DMS53 (cell line): ENCODE data around the gene BUB3.

Experiments
- DNase-seq: peaks from one replicate; lab custom pipeline; 2025; lab: John Stamatoyannopoulos, UW

BUB3 gene

GRCh38 chr10:123141791-123142700, 12.2 kb upstream of the BUB3 start:
- DNase-seq: no peak

DNA sequence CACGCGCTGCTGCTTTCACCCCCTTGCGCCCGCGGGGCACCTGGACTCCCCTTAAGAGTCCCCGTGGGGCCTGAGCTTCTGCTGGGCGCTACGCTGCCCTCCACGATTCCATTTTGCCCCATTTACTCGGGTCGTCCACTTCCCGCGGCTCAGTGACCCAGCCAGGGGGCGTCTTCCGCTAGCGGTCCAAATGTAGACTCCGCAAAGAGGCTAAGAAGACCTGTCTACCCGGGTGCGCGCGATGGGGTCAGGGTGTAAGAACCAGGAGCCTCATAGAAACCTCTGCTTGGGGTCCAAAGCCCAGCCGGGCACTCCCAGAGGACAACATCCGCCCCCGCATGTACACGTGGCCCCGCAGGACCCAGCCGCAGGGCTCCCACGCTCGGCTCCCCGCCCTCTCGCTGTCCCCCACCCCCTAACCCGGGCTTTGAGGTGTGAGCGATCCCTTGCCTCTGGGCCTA, 11.5 kb upstream of the BUB3 start:
- DNase-seq: no peak

DNA sequence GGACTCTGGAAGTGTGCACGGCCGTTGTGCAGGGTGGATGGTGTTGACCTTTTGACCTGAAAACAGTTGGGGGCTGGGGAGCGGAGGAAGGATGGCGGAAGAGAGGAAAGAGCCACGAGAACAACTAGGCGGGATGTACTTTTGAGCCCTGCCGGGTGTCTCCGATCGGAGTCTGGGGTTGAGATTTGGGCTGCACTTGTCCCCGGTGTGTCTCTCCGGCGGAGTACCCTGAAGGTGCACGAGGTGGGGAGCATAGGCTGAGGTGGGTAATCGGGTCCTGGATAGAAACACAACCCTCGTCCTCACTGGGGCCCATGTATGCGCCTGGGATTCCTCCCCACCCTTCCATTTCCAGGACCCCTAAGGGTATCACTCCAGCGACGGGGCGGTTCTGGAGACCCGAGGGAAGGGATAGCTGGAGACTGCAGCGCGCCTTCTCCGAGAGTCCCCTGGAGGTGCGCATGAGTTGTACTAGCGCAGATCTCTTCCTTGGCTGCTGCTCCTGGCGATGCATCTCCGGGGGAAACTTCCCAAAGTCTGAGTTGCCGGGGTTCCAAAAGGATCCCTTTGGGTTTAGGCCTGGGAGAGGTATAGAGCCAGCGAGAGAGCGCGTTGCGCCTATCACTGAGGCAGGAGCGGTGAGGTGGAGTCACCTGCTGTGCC, 10.9 kb upstream of the BUB3 start:
- DNase-seq: no peak

- no peak for DNase-seq
Measured at GRCh38 chr10:123143825-123144168, 10.4 kb upstream of the BUB3 start.

GRCh38 chr10:123144697-123145541, 9.3 kb upstream of the BUB3 start:
- DNase-seq: peak; percentile 32

DNA sequence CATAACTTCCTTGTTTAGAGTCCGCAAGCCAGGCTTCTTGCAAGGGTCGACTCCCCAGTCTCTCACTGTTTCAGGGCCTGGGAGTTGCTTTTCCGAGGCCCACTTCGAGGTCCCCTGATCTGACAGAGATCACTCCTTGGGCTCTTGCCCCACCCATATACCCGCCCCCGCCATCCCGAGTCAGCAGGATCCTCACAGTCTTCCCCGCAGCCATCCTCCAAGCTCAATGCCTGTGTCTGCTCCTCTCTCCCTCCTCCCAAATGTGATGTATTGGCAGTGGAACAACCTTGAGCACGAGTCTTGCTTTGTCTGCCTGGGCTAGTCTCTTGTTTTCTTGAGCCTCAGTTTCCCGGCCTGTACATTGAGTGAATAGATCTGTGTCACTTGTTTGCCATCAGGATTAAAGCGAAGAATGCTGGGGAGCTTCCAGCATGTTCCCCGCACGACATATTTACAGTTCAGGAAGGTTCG, 8.6 kb upstream of the BUB3 start:
- no peak for DNase-seq

GRCh38 chr10:123146013-123146893, 7.9 kb upstream of the BUB3 start:
- peak; percentile 53 for DNase-seq

DNA sequence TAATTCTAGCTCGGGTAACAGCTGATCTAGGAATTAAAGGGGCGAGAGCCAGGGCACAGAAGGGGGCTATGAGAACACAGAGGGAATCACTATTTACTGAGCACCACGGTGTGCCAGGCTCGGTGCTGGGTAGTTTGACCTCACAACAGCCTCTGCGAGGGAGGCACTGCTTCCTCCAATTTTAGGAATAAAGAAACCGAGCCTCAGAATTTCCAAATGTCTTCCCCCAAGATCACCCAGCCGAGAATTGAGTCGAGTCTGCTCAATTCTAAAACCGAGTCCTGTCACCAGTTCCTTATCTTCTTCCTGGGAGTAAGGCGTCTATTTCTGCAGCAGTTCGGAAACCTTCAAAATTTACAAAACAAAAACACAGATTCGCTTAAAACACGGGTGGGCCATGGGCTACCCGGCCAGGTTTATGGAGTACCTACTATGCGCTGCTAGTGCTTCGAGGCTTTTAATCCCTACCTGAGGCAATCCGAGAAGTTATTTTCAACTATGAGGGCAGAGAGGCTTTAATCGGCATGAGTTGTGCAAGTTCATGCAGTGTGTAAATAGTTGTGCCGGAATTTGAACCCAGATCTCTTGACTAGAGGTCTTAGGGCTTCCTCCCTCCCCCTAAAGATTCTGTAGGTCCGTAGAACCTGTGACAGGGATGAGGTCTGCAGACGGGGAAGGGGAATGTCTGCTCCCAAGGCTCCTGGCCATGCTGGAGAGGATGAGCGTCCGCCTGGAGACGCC, 7.1 kb upstream of the BUB3 start:
- DNase-seq: no peak

DNA sequence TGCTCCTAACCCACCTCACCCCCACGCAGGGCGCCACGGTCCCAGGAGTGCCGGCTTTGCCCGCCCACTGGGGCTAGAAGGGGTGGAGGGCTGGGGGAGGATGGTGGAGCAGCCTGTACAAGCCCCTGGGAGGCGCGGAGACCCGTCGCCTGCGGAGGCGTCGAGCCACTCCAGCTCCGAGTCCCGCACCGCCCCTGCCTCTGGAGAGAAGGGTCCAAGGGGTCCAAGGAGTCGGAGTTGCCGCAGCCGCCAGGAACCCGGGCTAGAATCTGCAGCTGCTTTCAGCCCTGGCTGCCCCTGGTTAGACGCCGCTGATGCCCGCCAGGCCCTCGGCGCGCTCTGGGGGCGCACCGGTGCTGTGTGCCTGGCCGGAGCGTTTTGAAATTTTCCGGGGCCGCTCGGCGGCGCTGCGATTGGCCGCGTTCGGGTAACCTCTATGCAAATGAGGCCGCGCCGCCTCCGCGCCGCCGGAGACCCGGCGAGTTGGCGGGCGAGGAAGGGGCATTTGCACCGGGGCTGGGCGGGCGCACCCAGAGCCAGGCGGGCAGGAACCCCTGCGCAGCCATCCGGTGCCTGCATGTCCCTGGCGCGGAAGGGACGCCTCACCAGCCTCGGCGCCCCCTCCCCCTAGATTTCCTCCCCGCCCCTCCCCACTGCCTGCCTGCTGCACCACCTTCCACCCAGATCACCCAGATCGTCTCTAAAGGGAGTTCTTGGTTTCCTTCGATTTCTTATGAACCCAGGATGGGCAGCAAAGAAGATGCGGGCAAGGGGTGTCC, 6.4 kb upstream of the BUB3 start, which contains the start of gene HMX2:
HMX2 (plus strand) TSS at position 502 of the 779 bp plus-strand sequence; CDS start at position 745, 243 bp downstream.
- DNase-seq: peak; percentile 52

GRCh38 chr10:123148414-123149161, 5.6 kb upstream of the BUB3 start:
- peak; percentile 57 for DNase-seq

DNA sequence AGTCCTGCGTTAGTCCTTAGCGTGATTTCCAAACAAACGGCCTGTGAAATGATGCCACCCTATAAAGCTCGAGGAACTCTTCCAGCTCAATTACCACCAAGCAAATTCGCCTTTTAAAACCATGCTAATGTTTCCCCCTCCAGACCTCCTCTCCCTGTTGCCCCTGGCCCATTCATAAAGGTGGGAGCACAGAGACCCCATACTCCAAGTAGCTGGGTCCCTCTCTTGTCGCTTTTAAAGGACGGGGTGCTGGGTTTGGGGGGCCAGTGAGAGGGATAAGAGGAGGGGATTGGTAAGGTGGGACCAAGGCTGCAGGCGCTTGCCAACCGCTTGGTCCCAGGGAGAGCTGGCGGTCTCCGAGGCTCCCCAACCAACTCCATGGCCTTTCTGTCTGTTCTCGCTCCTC, 5.0 kb upstream of the BUB3 start:
- peak; percentile 60 for DNase-seq

DNA sequence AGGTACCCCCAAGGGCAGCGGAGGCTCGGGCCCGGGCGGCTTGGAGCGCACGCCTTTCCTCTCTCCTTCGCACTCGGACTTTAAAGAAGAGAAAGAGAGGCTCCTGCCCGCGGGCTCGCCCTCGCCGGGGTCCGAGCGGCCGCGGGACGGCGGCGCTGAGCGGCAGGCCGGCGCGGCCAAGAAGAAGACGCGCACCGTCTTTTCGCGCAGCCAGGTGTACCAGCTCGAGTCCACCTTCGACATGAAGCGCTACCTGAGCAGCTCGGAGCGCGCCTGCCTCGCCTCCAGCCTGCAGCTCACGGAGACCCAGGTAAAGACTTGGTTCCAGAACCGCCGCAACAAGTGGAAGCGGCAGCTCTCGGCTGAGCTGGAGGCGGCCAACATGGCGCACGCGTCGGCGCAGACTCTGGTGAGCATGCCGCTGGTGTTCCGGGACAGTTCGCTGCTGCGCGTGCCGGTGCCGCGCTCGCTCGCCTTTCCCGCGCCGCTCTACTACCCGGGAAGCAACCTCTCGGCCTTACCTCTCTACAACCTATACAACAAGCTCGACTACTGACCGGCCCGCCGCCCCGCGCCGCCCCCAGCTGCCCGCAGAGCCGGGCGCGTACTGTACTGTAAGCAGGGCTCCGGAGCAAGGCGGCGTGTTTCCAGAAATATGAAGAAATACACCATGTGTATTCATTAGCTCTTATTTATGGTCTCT, 4.5 kb upstream of the BUB3 start:
- DNase-seq: peak; percentile 79

DNA sequence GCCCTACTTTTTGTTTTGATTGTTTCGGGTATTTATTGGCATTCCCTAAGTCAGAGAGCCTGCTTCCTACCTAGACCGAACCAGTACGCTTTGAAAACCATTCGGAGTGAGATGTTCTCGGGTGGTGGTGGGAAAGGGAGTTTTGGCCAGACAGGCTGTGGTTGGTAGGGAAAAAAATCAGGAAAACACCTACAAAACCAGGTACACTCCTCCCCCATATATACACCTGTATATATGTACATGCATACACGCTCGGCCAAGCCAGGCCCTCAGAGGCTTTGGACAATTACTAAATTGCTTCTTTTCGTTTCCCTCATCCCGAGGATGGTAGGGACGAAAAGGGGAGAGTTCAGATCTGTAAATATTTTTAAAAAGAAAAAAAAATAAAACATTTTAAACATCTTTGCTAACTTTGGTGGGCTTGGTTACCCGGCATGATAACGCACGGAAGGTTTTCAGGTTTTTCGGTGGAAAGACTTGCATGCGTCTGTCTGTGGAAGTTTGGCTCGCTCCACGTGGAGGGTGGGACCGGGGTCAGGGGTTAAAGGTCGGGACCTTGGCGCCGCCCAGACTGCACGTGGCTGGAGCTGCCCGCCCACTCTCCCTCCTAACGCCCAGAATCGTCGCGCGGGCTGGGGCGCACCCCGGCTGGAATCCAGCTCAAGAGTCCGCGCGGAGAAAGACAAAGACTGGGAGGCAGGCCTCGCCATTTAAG, 3.8 kb upstream of the BUB3 start:
- DNase-seq: peak; percentile 72

DNA sequence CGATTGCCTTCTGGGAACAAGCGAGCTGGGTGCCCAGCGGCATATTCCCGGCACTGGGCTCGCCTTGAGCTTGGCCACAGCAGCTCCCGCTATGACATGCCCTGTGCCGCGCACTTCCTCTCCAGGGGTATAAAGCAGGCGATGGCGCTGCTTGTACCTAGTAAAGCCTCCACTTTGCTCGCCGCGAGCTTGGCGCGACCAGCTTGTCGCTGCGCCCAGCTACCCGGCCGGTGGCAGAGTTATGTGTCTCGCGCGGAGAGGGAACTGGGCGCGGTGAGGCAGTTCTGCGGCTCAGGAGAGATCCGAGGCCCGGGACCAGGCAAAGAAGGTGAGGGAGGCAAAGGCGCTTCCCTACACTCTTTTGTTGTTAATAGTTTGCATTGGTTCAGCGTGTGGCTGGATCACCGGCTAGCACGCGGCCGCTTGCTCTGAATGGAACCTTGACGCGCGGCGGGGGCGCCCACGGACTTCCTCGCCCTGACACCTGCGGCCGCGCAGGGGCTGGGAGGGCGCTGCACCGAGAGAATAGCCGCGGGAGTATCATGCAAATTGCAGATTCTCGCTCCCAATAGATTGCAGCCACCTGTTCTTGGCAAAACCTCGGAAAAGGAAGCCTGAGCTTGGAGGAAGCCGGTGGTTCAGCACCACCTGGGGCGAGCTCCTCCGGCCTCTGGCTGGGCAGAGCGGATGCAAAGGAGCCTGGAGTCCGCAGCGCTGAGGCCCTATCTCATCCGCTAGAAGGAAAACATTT, 3.0 kb upstream of the BUB3 start:
- DNase-seq: peak; percentile 85

- no peak for DNase-seq
Measured at GRCh38 chr10:123151737-123152135, 2.5 kb upstream of the BUB3 start.

- DNase-seq: no peak
Measured at GRCh38 chr10:123153486-123154091, 613 bp upstream of the BUB3 start.
